ENCODE results near the gene CNTN1.

Gene CNTN1

GRCh38 chr12:40864891-40865290 is 172.7 kb downstream of the CNTN1 start:
- DNase-seq, result no peak

GRCh38 chr12:40870981-40871380 is 178.7 kb downstream of the CNTN1 start:
- no peak for DNase-seq

GRCh38 chr12:40874868-40875267 is 182.6 kb downstream of the CNTN1 start:
- no peak for DNase-seq

GRCh38 chr12:40889329-40889728 is 197.1 kb downstream of the CNTN1 start:
- no peak for DNase-seq

- DNase-seq, result no peak
Observed at GRCh38 chr12:40892528-40892927, 200.3 kb downstream of the CNTN1 start.

GRCh38 chr12:40898505-40898904 is 206.3 kb downstream of the CNTN1 start:
- no peak for DNase-seq

GRCh38 chr12:40903040-40903439 is 210.8 kb downstream of the CNTN1 start:
- DNase-seq, result no peak

- no peak for DNase-seq
Observed at GRCh38 chr12:40907115-40907527, 214.9 kb downstream of the CNTN1 start.

GRCh38 chr12:40911676-40912075 is 219.4 kb downstream of the CNTN1 start:
- DNase-seq, result no peak

GRCh38 chr12:40915172-40915571 is 222.9 kb downstream of the CNTN1 start:
- no peak for DNase-seq

GRCh38 chr12:40917561-40917960 is 225.3 kb downstream of the CNTN1 start:
- no peak for DNase-seq

- peak; percentile 26 for DNase-seq
Observed at GRCh38 chr12:40921563-40922163, 229.4 kb downstream of the CNTN1 start.

- DNase-seq, result no peak
Observed at GRCh38 chr12:40937891-40938290, 245.7 kb downstream of the CNTN1 start.

- no peak for DNase-seq
Observed at GRCh38 chr12:40942326-40942725, 250.1 kb downstream of the CNTN1 start.

GRCh38 chr12:40945772-40946171 is 253.5 kb downstream of the CNTN1 start:
- DNase-seq, result no peak

- DNase-seq, result peak; percentile 20
Observed at GRCh38 chr12:40946612-40947194, 254.5 kb downstream of the CNTN1 start.

GRCh38 chr12:40947797-40948196 is 255.6 kb downstream of the CNTN1 start:
- DNase-seq, result no peak

GRCh38 chr12:40953076-40953475 is 260.8 kb downstream of the CNTN1 start:
- no peak for DNase-seq

- no peak for DNase-seq
Observed at GRCh38 chr12:40957417-40957816, 265.2 kb downstream of the CNTN1 start.

- no peak for DNase-seq
Observed at GRCh38 chr12:40959041-40959440, 266.8 kb downstream of the CNTN1 start.

- DNase-seq, result no peak
Observed at GRCh38 chr12:40963751-40964150, 271.5 kb downstream of the CNTN1 start.

- DNase-seq, result no peak
Observed at GRCh38 chr12:40969796-40970195, 277.6 kb downstream of the CNTN1 start.

- no peak for DNase-seq
Observed at GRCh38 chr12:40970320-40970907, 278.2 kb downstream of the CNTN1 start.

GRCh38 chr12:40971911-40972310 is 279.7 kb downstream of the CNTN1 start:
- no peak for DNase-seq

GRCh38 chr12:40976546-40976945 is 284.3 kb downstream of the CNTN1 start:
- no peak for DNase-seq
